ENCODE data around the gene SPA17. TPM values are rescaled to one million over a fixed set of nuclear protein-coding genes. Genes with fewer than 3 reads are reported as not detected.

Gene SPA17
- total and polyA plus RNA-seq, 2 of the 4 experiments (the other 2 are of a cell fraction), result 9.9 to 10.6 TPM

DNA sequence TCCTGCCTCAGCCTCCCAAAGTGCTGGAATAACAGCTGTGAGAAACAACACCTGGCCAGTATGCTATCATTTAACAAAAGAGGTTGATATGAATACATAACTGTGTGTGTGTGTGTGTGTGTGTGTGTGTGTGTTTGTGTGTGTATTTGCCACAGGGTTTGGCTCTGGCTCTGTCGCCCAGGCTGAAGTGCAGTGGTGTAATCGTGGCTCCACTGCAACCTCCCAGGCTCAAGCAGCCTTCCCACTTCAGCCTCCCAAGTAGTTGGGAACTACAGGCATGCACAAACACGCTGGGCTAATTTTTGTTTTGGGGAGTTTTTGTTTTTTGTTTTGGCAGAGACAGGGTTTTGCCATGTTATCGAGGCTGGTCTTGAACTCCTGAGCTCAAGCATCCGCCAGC is 4.7 kb downstream of the SPA17 start:
- Histone ChIP-seq H3K4me1 (ENCODE audit: control insufficient read depth, insufficient read depth, low read length) (peaks cover 6% of the 10 kb centered on the region), H2AFZ (replicated peaks; ENCODE audit: low read length, poor library complexity) (no peak overlapping the region), H3K4ac (ENCODE audit: low read depth, low read length) (peak overlapping the region; percentile 22; the same call in 1 of the 2 replicates), H4K8ac (ENCODE audit: low read depth in 2 of 2, low read length in 2 of 2) (no peak overlapping the region), H3K36me3 (ENCODE audit: control insufficient read depth, insufficient read depth, low read length) (no peaks in the 10 kb centered on the region), H3K79me1 (ENCODE audit: low read depth in 1 of 2, low read length in 2 of 2) (peaks cover 5 to 12% of the 10 kb centered on the region in 2 experiments; a peak in 3 of 4 replicates), H3K23ac (ENCODE audit: low read depth, low read length) (no peak overlapping the region), H3K4me3 (ENCODE audit: insufficient read depth, low read depth, low read length) (no peak overlapping the region), H3K9me1 (ENCODE audit: insufficient read depth, low read length) (peaks cover 4% of the 10 kb centered on the region; the same call in 1 of the 2 replicates), H3K9me3 (ENCODE audit: control insufficient read depth, insufficient read depth, low read length) (peaks cover 7% of the 10 kb centered on the region; the same call in 1 of the 2 replicates), H2BK20ac (ENCODE audit: low read depth, low read length) (no peak overlapping the region), H3K9ac (ENCODE audit: low read depth, low read length) (no peak overlapping the region), H3K14ac (replicated peaks; ENCODE audit: low read depth, low read length) (no peak overlapping the region), H3K4me2 (ENCODE audit: low read depth, low read length) (no peak overlapping the region), H2AK9ac (replicated peaks; ENCODE audit: low read depth, low read length, poor library complexity) (no peak overlapping the region), H4K5ac (ENCODE audit: low read depth, low read length) (no peak overlapping the region), H3K56ac (ENCODE audit: extremely low read depth, insufficient read depth, low read length) (no peak overlapping the region), H4K20me1 (ENCODE audit: insufficient read depth, low read length) (no peaks in the 10 kb centered on the region), H3K27me3 (ENCODE audit: control insufficient read depth, insufficient read depth, low read length) (no peaks in the 10 kb centered on the region), H2BK15ac (ENCODE audit: low read depth, low read length) (peak overlapping the region; percentile 9; the same call in 1 of the 3 replicates), H3K27ac (ENCODE audit: insufficient read depth, low read length) (no peak overlapping the region), H2BK5ac (ENCODE audit: low read depth, low read length, poor library complexity, severe bottlenecking) (no peak overlapping the region), H3K18ac (ENCODE audit: low read depth, low read length) (no peak overlapping the region), H2AK5ac (ENCODE audit: low read depth, low read length) (0 out of 2 replicates have a peak overlapping the region, but pooled peaks have one; percentile 44), H2BK120ac (ENCODE audit: low read depth, low read length) (peak overlapping the region; percentile 28; the same call in 1 of the 2 replicates), H4K91ac (ENCODE audit: insufficient read depth, low read depth, low read length) (no peak overlapping the region)
- in situ Hi-C loops (cut with MboI; ENCODE audit: low sequenced_read_pairs) (no loop called here), dilution Hi-C loops (cut with HindIII; ENCODE audit: low sequenced_read_pairs, unreplicated experiment) (no loop called here), intact Hi-C loops (cut with micrococcal nuclease) (loop anchor here (5.0 to 10.0 kb wide), 2 partner anchors 39 to 66 kb away; no protein-coding TSS in a partner anchor)
- ChIA-PET CTCF (interaction anchor here (0.7 to 1.1 kb wide), 3 partner anchors 10 to 68 kb away, joined by 3 read pairs; no protein-coding TSS in a partner anchor), POLR2A (ENCODE audit: unreplicated experiment) (no interaction called here)
- TF ChIP-seq NFE2L2 (IDR thresholded peaks at IDR 0.05; ENCODE audit: low read depth, low read length), result no peak
- TF ChIP-seq, protein P1, sequence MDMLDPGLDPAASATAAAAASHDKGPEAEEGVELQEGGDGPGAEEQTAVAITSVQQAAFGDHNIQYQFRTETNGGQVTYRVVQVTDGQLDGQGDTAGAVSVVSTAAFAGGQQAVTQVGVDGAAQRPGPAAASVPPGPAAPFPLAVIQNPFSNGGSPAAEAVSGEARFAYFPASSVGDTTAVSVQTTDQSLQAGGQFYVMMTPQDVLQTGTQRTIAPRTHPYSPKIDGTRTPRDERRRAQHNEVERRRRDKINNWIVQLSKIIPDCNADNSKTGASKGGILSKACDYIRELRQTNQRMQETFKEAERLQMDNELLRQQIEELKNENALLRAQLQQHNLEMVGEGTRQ (IDR thresholded peaks at IDR 0.05; ENCODE audit: low read depth, low read length), result no peak
- no peak for TF ChIP-seq FOS (IDR thresholded peaks at IDR 0.05; ENCODE audit: low read depth, low read length)
- no peak for TF ChIP-seq RAD21 (IDR thresholded peaks at IDR 0.05; ENCODE audit: low read length)
- no peak for TF ChIP-seq ELK1 (IDR thresholded peaks at IDR 0.05; ENCODE audit: borderline replicate concordance, low read depth, low read length)
- TF ChIP-seq MAFK (IDR thresholded peaks at IDR 0.05; ENCODE audit: low read depth, low read length), result no peak
- TF ChIP-seq MXI1 (IDR thresholded peaks at IDR 0.05; ENCODE audit: borderline replicate concordance, low read depth, low read length), result no peak
- TF ChIP-seq BHLHE40 (IDR thresholded peaks at IDR 0.05; ENCODE audit: low read depth, low read length), result no peak
- TF ChIP-seq CTCF (conservative IDR thresholded peaks at IDR 0.05; ENCODE audit: low read depth, low read length), result no peak
- TF ChIP-seq MAZ (IDR thresholded peaks at IDR 0.05; ENCODE audit: borderline replicate concordance, low read depth, low read length), result no peak
- no peak for TF ChIP-seq SMC3 (IDR thresholded peaks at IDR 0.05; ENCODE audit: low read depth, low read length)
- no peak for TF ChIP-seq POLR2A (IDR thresholded peaks at IDR 0.05; ENCODE audit: low read depth, low read length)
- no peak for TF ChIP-seq RFX5 (IDR thresholded peaks at IDR 0.05; ENCODE audit: low read depth, low read length)
- no peak for TF ChIP-seq RCOR1 (IDR thresholded peaks at IDR 0.05; ENCODE audit: insufficient replicate concordance, low read length)
- TF ChIP-seq CEBPB (IDR thresholded peaks at IDR 0.05; ENCODE audit: low read depth, low read length), result no peak
- TF ChIP-seq CHD1 (IDR thresholded peaks at IDR 0.05; ENCODE audit: low read depth, low read length), result no peak
- DNase-seq (no peak), ATAC-seq (ENCODE audit: low read depth) (no peak)
- no CpG with 5 or more reads among the region's 5 CpGs for WGBS, 2 experiments (ENCODE audit: extremely low coverage in 2 of 2, insufficient read length in 1 of 2)
- no TSS peak for BruUV-seq (replicated peaks)
